T1000 (cell line): ENCODE measurements around the gene PRSS56.

Experiments
- DNase-seq: peaks from one replicate; lab custom pipeline; 2025; ENCODE audit warnings: mixed read lengths; lab: John Stamatoyannopoulos, UW

The PRSS56 gene

GRCh38 chr2:232502511-232502910 lies 17.7 kb upstream of the PRSS56 start:
- DNase-seq, result no peak

GRCh38 chr2:232502911-232503808 lies 17.0 kb upstream of the PRSS56 start:
- DNase-seq, result no peak

DNA sequence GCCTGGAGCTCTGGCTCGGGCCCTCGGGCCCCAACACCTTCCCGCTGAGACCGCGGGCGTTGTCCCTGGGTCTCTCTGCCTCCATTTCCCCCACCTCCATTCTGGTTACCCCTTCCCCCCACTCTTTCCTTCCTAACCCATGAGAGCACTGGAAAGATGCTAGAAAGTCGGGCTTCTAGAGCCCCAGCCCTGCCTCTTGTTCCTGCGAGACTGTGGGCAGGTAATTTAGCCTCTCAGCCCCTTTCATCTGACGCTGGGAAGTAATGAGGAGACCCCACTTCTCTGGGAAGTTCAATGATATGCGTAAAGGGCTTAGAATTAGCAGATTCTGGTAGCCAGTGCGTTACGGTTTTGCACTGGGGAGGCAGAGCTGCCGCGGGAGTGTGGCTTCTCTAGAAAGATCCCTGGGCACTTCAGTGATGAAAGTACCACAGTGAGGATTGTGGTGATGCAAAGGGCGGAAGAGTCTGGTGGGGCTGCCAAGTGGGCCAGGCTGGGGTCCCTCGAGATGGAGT lies 16.3 kb upstream of the PRSS56 start:
- no peak for DNase-seq

GRCh38 chr2:232504438-232504837 lies 15.8 kb upstream of the PRSS56 start:
- no peak for DNase-seq

DNA sequence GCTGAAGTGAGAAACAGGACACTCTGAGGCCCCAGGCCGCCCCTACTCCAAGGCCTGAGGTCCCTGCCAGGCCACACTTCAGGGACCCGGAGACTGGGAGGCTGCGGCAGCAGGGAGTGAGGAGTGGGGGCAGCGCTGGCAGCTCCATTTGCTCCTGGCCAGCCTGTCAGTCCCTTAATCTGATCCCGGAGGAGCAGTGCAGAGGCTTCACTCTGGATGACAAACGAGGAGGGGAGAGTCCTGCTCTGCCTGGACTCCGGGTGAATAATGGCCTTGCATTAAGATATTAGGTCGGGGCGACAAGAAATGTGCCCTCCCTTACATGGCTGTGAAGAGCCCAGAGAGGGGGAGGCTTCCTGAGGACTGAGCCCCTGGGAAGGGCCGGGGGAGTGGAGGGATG lies 14.3 kb upstream of the PRSS56 start:
- DNase-seq, result no peak

DNA sequence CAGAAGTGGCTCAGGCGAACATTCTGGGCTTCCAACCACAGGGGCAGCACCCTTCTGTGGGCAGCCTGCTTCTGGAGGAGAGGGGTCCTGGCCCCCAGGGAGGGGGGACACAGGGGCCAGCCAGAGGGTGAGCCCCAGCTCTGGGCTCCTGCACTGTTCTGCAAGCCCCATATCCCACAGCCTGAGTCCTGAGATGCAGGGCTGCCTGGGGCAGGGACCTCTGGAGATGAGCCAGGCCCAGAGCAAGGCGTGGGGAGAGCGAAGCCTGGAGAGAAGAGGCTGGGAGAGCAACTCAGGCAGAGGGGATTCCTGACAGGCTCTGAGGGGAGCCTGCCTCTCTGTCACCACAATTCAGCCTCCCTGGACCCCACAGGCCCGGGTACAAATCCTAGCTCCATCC lies 13.5 kb upstream of the PRSS56 start:
- no peak for DNase-seq

DNA sequence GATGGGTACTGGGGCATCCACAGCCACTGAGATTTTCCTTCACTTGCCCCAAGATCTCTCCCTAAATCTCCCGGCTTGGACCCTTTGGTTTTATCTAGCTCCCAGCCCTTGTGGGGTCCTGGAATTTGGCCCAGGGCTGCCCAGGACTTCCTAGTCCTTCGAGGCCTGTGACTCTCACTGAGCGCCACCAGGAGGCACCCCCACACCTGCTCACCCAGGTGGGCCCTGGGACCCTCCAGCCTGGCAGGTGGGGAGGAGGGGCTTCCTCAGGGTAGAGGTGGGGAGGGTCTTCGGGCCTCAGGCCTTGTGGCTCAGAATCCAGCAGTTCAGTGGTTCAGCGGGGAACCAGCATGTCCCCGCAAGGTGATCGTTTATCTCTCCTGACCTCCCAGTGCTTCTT lies 11.9 kb upstream of the PRSS56 start:
- no peak for DNase-seq

DNA sequence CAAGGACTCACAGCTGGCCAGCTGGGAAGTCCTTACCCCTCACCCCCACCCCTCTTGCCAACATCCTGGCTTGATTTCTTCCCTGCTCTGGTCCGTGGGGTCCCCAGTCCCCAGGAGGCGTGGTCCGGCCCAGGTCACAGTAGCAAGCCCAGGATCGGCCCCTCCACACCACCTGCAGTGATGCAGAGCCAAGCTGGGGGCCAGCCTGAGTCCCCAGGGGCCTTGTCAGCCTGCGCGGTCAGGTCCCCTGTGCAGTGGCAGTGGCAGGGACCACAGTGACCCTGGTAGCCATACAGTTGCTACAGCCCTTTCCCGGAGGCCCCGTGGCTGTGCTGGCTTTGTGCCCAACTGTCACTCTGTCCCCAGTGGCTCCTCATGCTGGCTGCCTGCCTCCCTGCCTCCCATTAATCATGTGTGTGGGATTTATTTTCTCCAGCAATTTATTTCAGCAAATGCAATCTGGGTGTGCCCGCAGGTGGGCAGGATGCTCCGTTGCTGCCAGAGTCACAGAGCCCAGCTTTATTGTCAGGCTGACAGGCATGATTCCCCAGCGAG lies 8.8 kb upstream of the PRSS56 start:
- no peak for DNase-seq

- no peak for DNase-seq
Observed at GRCh38 chr2:232512602-232513001, 7.6 kb upstream of the PRSS56 start.

DNA sequence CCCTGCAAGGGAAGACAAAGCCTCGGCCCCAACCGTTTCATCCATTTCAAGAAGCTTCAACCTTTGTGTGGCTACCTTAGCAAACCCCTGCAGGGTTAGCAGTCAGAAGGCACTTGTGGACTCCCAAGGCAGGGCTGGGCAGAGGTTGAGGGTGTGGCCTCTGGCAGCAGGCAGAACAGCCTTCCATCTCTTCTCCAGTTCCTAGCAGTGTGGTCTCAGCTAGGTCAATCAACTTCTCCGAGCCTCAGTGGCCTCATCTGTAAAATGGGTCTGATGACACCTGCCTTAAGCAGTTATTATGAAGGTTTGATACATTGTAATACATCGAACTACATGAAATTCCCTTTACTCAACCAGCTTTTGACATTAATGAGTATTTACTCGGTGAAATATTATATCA lies 6.8 kb upstream of the PRSS56 start:
- DNase-seq, result no peak

DNA sequence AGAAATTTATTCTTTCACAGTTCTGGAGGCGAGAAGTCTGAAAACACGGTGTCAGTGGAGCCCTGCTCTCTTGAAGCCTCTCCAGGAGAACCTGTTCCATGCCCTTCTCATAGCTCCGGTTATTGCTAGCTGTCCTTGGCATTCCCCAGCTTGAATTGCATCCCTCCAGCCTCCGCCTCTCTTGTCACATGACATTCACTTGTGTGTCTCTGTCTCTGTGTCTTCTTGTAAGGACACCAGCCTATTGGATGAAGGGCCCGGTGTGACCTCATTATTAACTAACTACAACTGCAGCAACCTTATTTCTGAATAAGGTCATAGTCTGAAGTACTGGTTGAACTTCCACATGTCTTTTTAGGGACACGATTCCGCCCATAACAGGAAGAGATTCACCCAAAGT lies 4.5 kb upstream of the PRSS56 start:
- no peak for DNase-seq

GRCh38 chr2:232516551-232516950 lies 3.6 kb upstream of the PRSS56 start:
- no peak for DNase-seq

DNA sequence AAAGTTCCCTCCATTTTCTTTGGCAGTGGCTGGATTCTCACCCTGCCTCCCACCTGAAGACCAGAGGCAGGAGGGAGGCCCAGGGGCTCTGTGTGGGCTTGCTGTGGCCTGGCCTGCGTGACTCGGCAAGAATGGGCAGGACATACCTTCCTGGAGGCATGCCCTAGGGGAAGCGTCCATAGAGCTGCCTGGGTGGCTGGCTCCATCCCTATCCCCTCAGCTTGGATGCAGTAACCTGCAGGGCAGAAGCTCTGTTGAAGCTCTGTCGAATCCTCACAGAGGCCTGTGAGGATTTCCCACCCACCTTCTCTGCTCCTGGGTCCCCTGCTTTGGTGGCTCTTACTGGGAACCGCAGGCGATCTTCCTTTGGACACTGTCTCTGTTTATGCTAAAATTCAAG lies 1.3 kb upstream of the PRSS56 start:
- DNase-seq, result no peak

DNA sequence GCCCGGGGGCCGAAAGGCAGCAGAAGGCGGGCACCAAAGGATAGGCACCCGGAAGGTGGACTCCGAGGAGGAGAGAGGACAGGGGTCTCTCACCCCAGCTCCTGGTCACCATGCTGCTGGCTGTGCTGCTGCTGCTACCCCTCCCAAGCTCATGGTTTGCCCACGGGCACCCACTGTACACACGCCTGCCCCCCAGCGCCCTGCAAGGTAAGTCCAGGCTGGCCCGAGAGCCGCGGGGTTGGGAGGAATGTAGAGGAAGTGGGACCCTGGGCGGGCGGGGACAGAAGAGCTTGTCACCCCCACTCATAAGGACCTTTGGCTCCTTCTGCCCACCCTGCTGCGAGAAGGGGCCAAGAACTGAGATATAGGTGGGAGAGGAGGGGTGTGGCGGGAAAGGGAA lies 301 bp downstream of the PRSS56 start:
- no peak for DNase-seq

DNA sequence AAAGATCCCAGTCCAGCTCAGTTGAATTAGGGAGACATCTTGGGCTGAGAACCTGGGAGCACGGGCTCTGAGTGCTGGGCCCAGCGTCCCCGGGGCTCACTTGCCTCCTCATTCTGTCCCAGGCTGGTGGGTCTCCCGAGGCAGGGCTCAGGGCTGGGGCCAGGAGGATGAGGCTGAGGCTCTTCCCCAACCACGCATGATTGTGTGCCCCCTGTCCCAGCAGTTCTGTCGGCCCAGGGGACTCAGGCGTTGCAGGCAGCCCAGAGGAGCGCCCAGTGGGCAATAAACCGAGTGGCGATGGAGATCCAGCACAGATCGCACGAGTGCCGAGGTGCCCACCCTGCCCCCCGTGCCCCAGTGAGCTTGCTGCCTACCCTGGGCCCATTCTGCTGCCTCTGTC lies 910 bp downstream of the PRSS56 start:
- no peak for DNase-seq

DNA sequence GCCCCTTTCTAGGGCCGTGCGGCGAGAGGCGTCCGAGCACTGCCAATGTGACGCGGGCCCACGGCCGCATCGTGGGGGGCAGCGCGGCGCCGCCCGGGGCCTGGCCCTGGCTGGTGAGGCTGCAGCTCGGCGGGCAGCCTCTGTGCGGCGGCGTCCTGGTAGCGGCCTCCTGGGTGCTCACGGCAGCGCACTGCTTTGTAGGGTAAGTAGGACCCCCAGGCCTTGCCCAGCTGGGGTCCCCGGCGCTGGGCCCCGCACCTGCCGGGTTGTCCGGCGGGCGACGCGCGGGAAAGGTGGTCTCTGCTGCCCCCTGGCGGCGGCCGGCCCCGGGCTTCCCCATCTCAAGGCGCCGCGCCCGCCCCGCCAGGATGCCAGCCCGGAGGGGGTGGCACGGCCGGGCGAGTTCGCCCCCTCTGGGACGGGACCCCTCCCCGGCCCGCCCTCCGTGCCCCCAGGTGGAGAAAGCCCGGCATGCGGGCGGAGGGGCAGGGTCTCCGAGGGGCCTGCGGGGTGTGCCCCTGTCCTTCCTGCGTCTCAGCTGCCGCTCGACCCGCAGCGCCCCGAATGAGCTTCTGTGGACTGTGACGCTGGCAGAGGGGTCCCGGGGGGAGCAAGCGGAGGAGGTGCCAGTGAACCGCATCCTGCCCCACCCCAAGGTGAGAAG lies 1.9 kb downstream of the PRSS56 start:
- DNase-seq, result no peak

DNA sequence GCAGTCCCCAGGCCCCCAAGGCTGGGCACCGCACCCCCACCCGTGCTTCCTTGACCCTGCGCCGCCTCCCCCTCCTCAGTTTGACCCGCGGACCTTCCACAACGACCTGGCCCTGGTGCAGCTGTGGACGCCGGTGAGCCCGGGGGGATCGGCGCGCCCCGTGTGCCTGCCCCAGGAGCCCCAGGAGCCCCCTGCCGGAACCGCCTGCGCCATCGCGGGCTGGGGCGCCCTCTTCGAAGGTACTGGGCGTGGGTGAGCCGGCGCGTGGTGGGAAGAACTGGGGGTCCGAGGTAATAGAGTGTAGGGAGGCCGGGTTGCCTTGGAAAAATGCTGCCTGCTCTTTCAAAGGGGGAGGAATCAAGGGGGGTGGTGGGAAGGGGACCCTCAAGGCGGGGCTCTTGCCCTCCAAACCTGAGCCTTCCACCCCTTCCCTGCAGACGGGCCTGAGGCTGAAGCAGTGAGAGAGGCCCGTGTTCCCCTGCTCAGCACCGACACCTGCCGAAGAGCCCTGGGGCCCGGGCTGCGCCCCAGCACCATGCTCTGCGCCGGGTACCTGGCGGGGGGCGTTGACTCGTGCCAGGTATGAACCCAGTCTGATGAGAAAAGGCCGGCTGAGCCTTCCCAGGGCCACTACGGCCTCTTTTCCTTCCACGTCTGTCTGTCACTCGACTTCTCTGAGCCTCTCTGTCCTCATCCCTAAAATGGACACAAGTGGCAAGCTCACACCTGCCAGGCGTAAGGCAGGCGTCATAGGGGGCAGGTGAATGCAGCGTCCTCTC lies 2.6 kb downstream of the PRSS56 start:
- DNase-seq, result no peak

DNA sequence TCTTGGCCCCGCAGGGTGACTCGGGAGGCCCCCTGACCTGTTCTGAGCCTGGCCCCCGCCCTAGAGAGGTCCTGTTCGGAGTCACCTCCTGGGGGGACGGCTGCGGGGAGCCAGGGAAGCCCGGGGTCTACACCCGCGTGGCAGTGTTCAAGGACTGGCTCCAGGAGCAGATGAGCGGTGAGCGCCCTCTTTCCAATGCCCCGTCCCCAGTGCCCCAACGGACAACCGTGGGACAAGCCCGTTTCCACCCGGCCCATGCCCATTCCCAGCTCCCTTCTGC lies 3.2 kb downstream of the PRSS56 start:
- no peak for DNase-seq

DNA sequence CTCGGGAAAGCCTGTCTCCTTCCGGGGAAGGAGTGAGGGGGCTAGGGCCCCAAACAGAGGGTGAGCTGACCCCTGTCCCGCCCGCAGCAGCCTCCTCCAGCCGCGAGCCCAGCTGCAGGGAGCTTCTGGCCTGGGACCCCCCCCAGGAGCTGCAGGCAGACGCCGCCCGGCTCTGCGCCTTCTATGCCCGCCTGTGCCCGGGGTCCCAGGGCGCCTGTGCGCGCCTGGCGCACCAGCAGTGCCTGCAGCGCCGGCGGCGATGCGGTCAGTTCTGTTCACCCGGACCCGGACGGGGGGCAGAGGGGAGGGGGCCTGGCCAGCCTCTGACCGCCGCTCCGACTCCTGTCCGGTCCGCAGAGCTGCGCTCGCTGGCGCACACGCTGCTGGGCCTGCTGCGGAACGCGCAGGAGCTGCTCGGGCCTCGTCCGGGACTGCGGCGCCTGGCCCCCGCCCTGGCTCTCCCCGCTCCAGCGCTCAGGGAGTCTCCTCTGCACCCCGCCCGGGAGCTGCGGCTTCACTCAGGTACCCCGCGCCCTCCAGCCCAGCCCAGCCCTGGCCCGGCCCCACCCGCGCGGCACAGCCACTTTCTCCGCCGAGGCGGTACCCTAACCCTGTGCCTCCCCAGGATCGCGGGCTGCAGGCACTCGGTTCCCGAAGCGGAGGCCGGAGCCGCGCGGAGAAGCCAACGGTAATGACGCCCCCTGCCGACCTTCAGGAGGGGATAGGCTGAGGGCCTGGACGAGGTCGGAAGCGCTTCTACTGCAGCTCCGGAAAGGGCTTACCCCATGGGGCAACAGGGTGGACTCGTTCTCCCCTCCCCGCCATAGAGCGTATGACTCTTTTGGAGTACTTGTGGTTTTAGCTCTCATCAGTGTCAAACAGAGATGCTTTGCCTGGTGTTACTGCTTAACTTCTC lies 3.8 kb downstream of the PRSS56 start:
- DNase-seq, result no peak

- DNase-seq, result no peak
Observed at GRCh38 chr2:232524771-232525170, 4.6 kb downstream of the PRSS56 start.

GRCh38 chr2:232525199-232525598 lies 5.0 kb downstream of the PRSS56 start:
- no peak for DNase-seq
